BLaER1 (cell line): ENCODE results near the gene HAL.

Experiments used
- H3K27ac ChIP-seq: shearing (Covaris generic); formaldehyde crosslinking; 2 replicates; pipeline ENCODE4 v1.8.1; 2022
- H3K27me3 ChIP-seq: shearing (Covaris generic); formaldehyde crosslinking; 2 replicates; pipeline ENCODE4 v1.8.1; 2022
- H3K36me3 ChIP-seq: shearing (Covaris generic); formaldehyde crosslinking; 2 replicates; pipeline ENCODE4 v1.8.1; 2022
- H3K4me1 ChIP-seq: shearing (Covaris generic); formaldehyde crosslinking; 2 replicates; pipeline ENCODE4 v1.8.1; 2022
- H3K4me2 ChIP-seq: shearing (Covaris generic); formaldehyde crosslinking; 2 replicates; pipeline ENCODE4 v1.8.1; 2022
- H3K4me3 ChIP-seq: shearing (Covaris generic); formaldehyde crosslinking; 2 replicates; pipeline ENCODE4 v1.8.1; 2022
- H3K9ac ChIP-seq: shearing (Covaris generic); formaldehyde crosslinking; 2 replicates; pipeline ENCODE4 v1.8.1; 2022
- H3K9me3 ChIP-seq: shearing (Covaris generic); formaldehyde crosslinking; 2 replicates; pipeline ENCODE4 v1.8.1; 2022
- H4K20me1 ChIP-seq: shearing (Covaris generic); formaldehyde crosslinking; 2 replicates; pipeline ENCODE4 v1.8.1; 2022
- Cebpa-rat ChIP-seq: shearing (Covaris generic); IDR thresholded peaks from 2 replicates; pipeline ENCODE4 v1.8.1; 2022

HAL gene

GRCh38 chr12:95944108-95944704, 51.9 kb downstream of the HAL start:
- no peak overlapping the region for H3K9ac ChIP-seq
- H3K4me3 ChIP-seq, result no peak overlapping the region
- H4K20me1 ChIP-seq, result no peaks in the 10 kb centered on the region

DNA sequence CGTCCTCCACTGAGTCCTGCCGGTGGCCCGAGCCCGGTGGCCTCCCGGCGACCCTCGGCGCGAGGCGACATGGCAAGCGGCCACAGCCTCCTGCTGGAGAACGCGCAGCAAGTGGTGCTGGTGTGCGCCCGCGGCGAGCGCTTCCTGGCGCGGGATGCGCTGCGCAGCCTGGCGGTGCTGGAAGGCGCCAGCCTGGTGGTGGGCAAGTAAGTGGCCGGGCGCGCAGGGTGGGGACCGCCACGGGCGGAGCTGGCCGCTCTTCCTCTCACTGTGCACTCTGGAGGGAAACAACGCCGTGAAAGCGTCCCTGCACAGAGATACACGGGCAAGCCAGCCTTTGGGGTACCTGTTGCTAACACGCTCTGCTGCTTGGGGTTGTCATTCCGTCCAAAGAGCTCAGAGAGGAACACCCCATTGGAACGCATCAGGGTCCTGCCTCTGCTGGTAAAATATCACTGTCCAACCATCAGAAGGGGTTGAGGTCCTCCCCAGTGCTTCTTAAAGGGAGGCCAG, 52.8 kb downstream of the HAL start, which contains the start of gene AMDHD1:
Gene AMDHD1, plus strand, starts transcription at position 2 of the 513 bp plus-strand sequence. Its CDS starts 68 bp downstream, at position 70.
- H3K4me1 ChIP-seq, result peaks cover 8% of the 10 kb centered on the region; the same call in 1 of the 2 replicates
- H3K9ac ChIP-seq, result peak within 1 kb of the TSS; percentile 86
- H4K20me1 ChIP-seq, result no peaks in the 10 kb centered on the region
- H3K9me3 ChIP-seq, result no peaks in the 10 kb centered on the region
- no peaks in the 10 kb centered on the region for H3K36me3 ChIP-seq
- TF ChIP-seq Cebpa-rat, result no peak
- no peaks in the 10 kb centered on the region for H3K27me3 ChIP-seq
- peak within 1 kb of the TSS; percentile 76 for H3K4me3 ChIP-seq
- peak within 1 kb of the TSS; percentile 89 for H3K27ac ChIP-seq
- peak within 1 kb of the TSS; percentile 93 for H3K4me2 ChIP-seq

More at GRCh38 chr12:95944108-95944704, 51.9 kb downstream of the HAL start:
- no peak for TF ChIP-seq Cebpa-rat
- no peaks in the 10 kb centered on the region for H3K9me3 ChIP-seq
- no peaks in the 10 kb centered on the region for H3K36me3 ChIP-seq
- no peak overlapping the region; the same call in 1 of the 2 replicates for H3K4me2 ChIP-seq
- no peaks in the 10 kb centered on the region for H3K27me3 ChIP-seq
- H3K27ac ChIP-seq, result no peak overlapping the region
- peaks cover 8% of the 10 kb centered on the region; the same call in 1 of the 2 replicates for H3K4me1 ChIP-seq

- Histone ChIP-seq H3K4me2 (peak within 1 kb of the TSS; percentile 93), H3K27ac (peak within 1 kb of the TSS; percentile 89), H3K36me3 (no peaks in the 10 kb centered on the region), H3K4me3 (peak within 1 kb of the TSS; percentile 76), H3K9me3 (no peaks in the 10 kb centered on the region), H3K4me1 (peaks cover 8% of the 10 kb centered on the region; the same call in 1 of the 2 replicates), H3K9ac (peak within 1 kb of the TSS; percentile 86), H3K27me3 (no peaks in the 10 kb centered on the region), H4K20me1 (no peaks in the 10 kb centered on the region)
- TF ChIP-seq Cebpa-rat, result no peak
Measured at GRCh38 chr12:95942524-95943329, 53.4 kb downstream of the HAL start, which contains the start of gene CCDC38. CCDC38 (minus strand) TSS chr12:95942614; CDS start chr12:95936509, 6,105 bp downstream.

- peaks cover 8% of the 10 kb centered on the region; the same call in 1 of the 2 replicates for H3K4me1 ChIP-seq
- peak overlapping the region; percentile 93 for H3K4me2 ChIP-seq
- no peaks in the 10 kb centered on the region for H3K9me3 ChIP-seq
- peak overlapping the region; percentile 76 for H3K4me3 ChIP-seq
- TF ChIP-seq Cebpa-rat, result no peak
- H3K36me3 ChIP-seq, result no peaks in the 10 kb centered on the region
- peak overlapping the region; percentile 86 for H3K9ac ChIP-seq
- peak overlapping the region; percentile 89 for H3K27ac ChIP-seq
- no peaks in the 10 kb centered on the region for H4K20me1 ChIP-seq
- no peaks in the 10 kb centered on the region for H3K27me3 ChIP-seq
Measured at GRCh38 chr12:95942101-95942523, 54.0 kb downstream of the HAL start.

- Histone ChIP-seq H3K36me3 (no peaks in the 10 kb centered on the region), H3K4me3 (no peak overlapping the region), H3K4me2 (no peak overlapping the region), H3K27ac (no peak overlapping the region), H3K27me3 (no peaks in the 10 kb centered on the region), H3K9me3 (no peaks in the 10 kb centered on the region), H3K4me1 (peaks cover 8% of the 10 kb centered on the region; the same call in 1 of the 2 replicates), H3K9ac (no peak overlapping the region), H4K20me1 (no peaks in the 10 kb centered on the region)
- TF ChIP-seq Cebpa-rat, result no peak
Measured at GRCh38 chr12:95940514-95940913, 55.6 kb downstream of the HAL start.
